Type B pancreatic cell (in vitro differentiated cells): ENCODE measurements around the gene AEBP2. TPM values are rescaled to one million over a fixed set of nuclear protein-coding genes. Genes with fewer than 3 reads are reported as not detected.

ENCODE experiments used
- DNase-seq: peaks from one replicate; pipeline ENCODE4 v3.0.0; 2021; ENCODE audit warnings: mixed read lengths; ENCODE audit not compliant: unreplicated experiment; ENCODE audit errors: extremely low spot score
- H3K27ac Mint-ChIP-seq: 2 replicates; pipeline ENCODE4 v1.8.0; 2021; ENCODE audit warnings: mild to moderate bottlenecking, mixed read lengths
- H3K27me3 Mint-ChIP-seq: 2 replicates; pipeline ENCODE4 v1.8.0; 2021; ENCODE audit warnings: mixed read lengths
- H3K36me3 Mint-ChIP-seq: 2 replicates; pipeline ENCODE4 v1.8.0; 2021; ENCODE audit warnings: mixed read lengths
- H3K4me1 Mint-ChIP-seq: one replicate; pipeline ENCODE4 v1.8.0; 2021; ENCODE audit warnings: mixed read lengths; ENCODE audit not compliant: unreplicated experiment
- H3K4me3 Mint-ChIP-seq: 2 replicates; pipeline ENCODE4 v1.8.0; 2021; ENCODE audit warnings: mild to moderate bottlenecking, mixed read lengths
- H3K9me3 Mint-ChIP-seq: 2 replicates; pipeline ENCODE4 v1.8.0; 2021; ENCODE audit warnings: mixed read lengths
- total RNA-seq: library from RNA; stranded (reverse); gene quantifications from 2 replicates; pipeline ENCODE4 v1.2.1, GENCODE V29; 2021; ENCODE audit warnings: low replicate concordance
- TF ChIP-seq, protein P1 (sequence below): fragments of 200-600 bp; sonication (generic); conservative IDR thresholded peaks from 2 replicates; pipeline ENCODE4 v1.5.0; 2021; ENCODE audit warnings: antibody characterized with exemption, mild to moderate bottlenecking

Gene AEBP2
- total RNA-seq, 1 donor from 2014 or later: 45.8 TPM

- DNase-seq: no peak
- no peaks in the 10 kb centered on the region for H3K4me1 Mint-ChIP-seq
- H3K36me3 Mint-ChIP-seq: peaks cover 19% of the 10 kb centered on the region
- TF ChIP-seq, protein P1, sequence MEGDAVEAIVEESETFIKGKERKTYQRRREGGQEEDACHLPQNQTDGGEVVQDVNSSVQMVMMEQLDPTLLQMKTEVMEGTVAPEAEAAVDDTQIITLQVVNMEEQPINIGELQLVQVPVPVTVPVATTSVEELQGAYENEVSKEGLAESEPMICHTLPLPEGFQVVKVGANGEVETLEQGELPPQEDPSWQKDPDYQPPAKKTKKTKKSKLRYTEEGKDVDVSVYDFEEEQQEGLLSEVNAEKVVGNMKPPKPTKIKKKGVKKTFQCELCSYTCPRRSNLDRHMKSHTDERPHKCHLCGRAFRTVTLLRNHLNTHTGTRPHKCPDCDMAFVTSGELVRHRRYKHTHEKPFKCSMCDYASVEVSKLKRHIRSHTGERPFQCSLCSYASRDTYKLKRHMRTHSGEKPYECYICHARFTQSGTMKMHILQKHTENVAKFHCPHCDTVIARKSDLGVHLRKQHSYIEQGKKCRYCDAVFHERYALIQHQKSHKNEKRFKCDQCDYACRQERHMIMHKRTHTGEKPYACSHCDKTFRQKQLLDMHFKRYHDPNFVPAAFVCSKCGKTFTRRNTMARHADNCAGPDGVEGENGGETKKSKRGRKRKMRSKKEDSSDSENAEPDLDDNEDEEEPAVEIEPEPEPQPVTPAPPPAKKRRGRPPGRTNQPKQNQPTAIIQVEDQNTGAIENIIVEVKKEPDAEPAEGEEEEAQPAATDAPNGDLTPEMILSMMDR: no peak
- no peaks in the 10 kb centered on the region for H3K27me3 Mint-ChIP-seq
- no peak overlapping the region for H3K4me3 Mint-ChIP-seq
- peaks cover 7% of the 10 kb centered on the region for H3K9me3 Mint-ChIP-seq
- no peak overlapping the region for H3K27ac Mint-ChIP-seq
Observed at GRCh38 chr12:19530637-19531023, 91.3 kb downstream of the AEBP2 start.

DNA sequence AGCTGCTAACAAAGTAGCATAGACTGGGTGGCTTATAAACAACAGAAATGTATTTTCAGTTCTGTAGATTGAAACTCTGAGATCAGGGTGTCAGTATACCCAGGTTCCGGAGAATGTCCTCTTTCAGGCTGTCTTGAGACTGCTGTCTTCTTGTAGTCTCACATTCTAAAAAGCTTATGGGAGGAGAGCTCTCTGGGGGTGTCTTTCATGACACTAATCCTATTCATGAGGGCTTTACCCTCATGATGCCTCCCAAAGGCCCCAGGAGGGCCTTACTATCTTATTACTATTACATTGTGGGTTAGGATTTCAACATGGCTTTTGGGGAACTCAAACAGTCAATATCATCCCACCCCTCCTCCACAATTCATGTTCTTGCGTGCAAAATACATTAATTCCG, 94.3 kb downstream of the AEBP2 start:
- TF ChIP-seq, protein P1: no peak
- no peak overlapping the region for H3K4me3 Mint-ChIP-seq
- H3K27me3 Mint-ChIP-seq: no peaks in the 10 kb centered on the region
- no peak for DNase-seq
- H3K36me3 Mint-ChIP-seq: peaks cover 14% of the 10 kb centered on the region
- H3K9me3 Mint-ChIP-seq: peaks cover 11% of the 10 kb centered on the region
- H3K4me1 Mint-ChIP-seq: no peaks in the 10 kb centered on the region
- H3K27ac Mint-ChIP-seq: no peak overlapping the region

GRCh38 chr12:19539071-19539470, 99.8 kb downstream of the AEBP2 start:
- peaks cover 28% of the 10 kb centered on the region for H3K36me3 Mint-ChIP-seq
- DNase-seq: no peak
- H3K4me3 Mint-ChIP-seq: no peak overlapping the region
- peaks cover 11% of the 10 kb centered on the region for H3K9me3 Mint-ChIP-seq
- H3K27ac Mint-ChIP-seq: no peak overlapping the region
- H3K27me3 Mint-ChIP-seq: no peaks in the 10 kb centered on the region
- TF ChIP-seq, protein P1: no peak
- H3K4me1 Mint-ChIP-seq: no peaks in the 10 kb centered on the region

DNA sequence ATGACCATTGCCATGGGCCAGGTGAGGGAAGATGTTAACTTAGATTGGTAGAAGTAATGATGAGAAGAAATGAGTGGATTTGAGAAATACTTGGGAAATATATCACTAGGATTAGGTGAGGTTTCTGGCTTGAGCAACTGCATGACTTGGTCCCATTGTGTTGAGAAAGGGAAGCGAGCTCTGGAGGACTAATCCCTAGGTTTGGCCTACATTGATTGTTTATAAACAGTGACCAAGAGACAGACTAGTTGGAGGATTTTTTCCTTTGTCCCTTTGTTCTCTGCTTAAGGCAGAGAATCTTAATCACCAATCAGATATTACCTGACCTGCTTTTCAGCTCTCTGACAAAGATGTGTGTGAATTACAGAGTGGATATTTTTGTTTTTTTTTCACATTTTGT, 100.5 kb downstream of the AEBP2 start:
- no peak for DNase-seq
- Mint-ChIP-seq H3K27ac (no peak overlapping the region), H3K27me3 (no peaks in the 10 kb centered on the region), H3K36me3 (peaks cover 28% of the 10 kb centered on the region), H3K4me1 (no peaks in the 10 kb centered on the region), H3K4me3 (no peak overlapping the region), H3K9me3 (peaks cover 11% of the 10 kb centered on the region)
- TF ChIP-seq, protein P1: no peak

DNA sequence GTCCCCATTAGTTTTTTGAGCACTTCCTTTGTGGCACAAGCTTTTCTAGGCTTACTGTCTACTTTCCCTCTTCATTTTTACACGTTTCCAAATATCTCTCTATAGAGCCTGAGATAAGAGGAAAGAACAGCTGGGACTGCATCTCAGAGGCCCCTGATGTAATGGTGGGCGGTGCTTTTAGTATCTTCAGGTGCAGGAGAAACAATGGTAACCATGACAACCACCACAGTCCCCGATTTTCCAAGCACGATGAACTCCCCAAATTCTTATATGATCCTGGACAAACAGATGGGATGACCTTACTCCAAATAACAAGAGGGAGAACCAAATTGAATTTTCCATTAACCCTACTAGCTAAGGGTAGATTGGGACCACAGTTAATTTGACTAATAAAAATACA, 103.3 kb downstream of the AEBP2 start:
- Mint-ChIP-seq H3K4me1 (no peaks in the 10 kb centered on the region), H3K36me3 (peaks cover 16% of the 10 kb centered on the region), H3K4me3 (no peak overlapping the region), H3K9me3 (no peaks in the 10 kb centered on the region), H3K27me3 (no peaks in the 10 kb centered on the region), H3K27ac (no peak overlapping the region)
- TF ChIP-seq, protein P1: no peak
- no peak for DNase-seq

- no peaks in the 10 kb centered on the region for H3K9me3 Mint-ChIP-seq
- no peaks in the 10 kb centered on the region for H3K27me3 Mint-ChIP-seq
- H3K27ac Mint-ChIP-seq: no peak overlapping the region
- H3K4me3 Mint-ChIP-seq: no peak overlapping the region
- DNase-seq: no peak
- TF ChIP-seq, protein P1: no peak
- peaks cover 16% of the 10 kb centered on the region for H3K36me3 Mint-ChIP-seq
- H3K4me1 Mint-ChIP-seq: no peaks in the 10 kb centered on the region
Observed at GRCh38 chr12:19544353-19544752, 105.1 kb downstream of the AEBP2 start.
